OCI-LY7 (cell line): Measurements from ENCODE around the gene SART3.

ENCODE experiments used
- CTCF ChIP-seq: fragments of 200-600 bp; sonication (generic); conservative IDR thresholded peaks from 2 replicates; pipeline ENCODE4 v1.5.1; 2014; ENCODE audit warnings: mild to moderate bottlenecking, antibody characterized with exemption, low read length, moderate library complexity, mixed read lengths
- EZH2phosphoT487 ChIP-seq: fragments of 200-600 bp; sonication (generic); IDR thresholded peaks from 2 replicates; pipeline ENCODE4 v1.6.1; 2018; ENCODE audit warnings: low read depth, borderline replicate concordance, mild to moderate bottlenecking, mixed run types, antibody characterized with exemption, low read length, moderate library complexity, mixed read lengths

- TF ChIP-seq CTCF (no peak), EZH2phosphoT487 (no peak)
Measured at GRCh38 chr12:108596854-108597558, 36.0 kb upstream of the SART3 start.
